ENCODE results near the gene CDS2.

Gene CDS2

DNA sequence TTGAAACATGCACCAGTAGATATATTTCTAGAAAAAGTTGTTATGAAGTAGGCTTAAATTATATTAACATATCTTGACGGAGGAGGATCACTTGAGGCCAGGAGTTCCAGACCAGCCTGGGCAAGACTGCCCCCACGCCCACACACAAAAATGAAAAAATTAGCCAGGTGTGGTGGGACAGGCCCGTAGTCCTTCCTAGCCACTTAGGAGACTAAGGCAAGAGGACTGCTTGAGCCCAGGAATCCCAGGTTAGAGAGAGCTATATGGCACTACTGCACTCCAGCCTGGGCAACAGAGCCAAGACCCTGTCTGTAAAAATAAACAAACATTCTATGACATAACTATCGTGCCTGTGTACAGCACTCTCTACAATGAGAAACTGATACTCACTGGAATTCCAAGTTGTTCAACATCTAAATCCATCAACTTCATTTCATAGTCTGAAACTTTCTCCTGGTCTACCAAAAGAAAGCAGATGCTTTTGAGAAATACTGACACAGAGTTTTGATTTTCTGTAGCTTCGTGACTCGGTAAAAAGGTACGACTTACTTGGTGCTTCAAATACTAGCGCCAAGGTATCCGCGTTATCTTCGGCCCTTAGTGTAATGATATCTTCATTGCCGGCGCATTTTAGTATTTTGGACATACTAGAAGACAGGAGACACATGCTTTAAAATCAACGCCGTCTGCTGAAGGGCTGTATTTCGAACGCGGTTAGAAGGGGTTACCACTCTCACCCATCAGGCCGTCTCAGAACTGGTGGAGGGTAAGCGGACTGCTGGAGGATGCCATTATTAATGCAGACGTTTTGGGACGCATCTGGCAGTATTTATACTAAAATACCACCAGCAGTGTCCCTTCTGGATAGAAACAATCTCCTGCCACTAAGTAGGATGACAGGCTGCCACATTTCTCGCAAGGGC, 8.3 kb upstream of the CDS2 start:
- no peak for DNase-seq (ENCODE audit: low read depth)

DNA sequence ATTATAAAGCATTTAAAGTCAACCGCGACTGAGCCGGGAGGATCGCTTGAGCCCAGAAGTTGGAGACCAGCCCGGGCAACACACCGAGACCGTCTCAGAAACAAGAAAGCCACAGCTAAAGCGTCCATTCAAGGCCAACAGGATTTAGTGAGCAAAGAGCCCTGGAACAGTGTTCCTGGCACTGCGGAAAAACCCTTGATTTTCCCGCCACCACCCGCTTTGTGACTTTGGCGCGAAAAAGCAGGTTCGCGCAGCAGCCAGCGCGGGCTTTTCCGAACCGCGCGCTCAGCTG, 7.7 kb upstream of the CDS2 start:
- no peak for DNase-seq (ENCODE audit: low read depth)
- H3K4me3 ChIP-seq (ENCODE audit: low read depth, low read length): peak overlapping the region; percentile 99

More for the DNA sequence above, 8.3 kb upstream of the CDS2 start:
- peak overlapping the region; percentile 99 for H3K4me3 ChIP-seq (ENCODE audit: low read depth, low read length)

DNA sequence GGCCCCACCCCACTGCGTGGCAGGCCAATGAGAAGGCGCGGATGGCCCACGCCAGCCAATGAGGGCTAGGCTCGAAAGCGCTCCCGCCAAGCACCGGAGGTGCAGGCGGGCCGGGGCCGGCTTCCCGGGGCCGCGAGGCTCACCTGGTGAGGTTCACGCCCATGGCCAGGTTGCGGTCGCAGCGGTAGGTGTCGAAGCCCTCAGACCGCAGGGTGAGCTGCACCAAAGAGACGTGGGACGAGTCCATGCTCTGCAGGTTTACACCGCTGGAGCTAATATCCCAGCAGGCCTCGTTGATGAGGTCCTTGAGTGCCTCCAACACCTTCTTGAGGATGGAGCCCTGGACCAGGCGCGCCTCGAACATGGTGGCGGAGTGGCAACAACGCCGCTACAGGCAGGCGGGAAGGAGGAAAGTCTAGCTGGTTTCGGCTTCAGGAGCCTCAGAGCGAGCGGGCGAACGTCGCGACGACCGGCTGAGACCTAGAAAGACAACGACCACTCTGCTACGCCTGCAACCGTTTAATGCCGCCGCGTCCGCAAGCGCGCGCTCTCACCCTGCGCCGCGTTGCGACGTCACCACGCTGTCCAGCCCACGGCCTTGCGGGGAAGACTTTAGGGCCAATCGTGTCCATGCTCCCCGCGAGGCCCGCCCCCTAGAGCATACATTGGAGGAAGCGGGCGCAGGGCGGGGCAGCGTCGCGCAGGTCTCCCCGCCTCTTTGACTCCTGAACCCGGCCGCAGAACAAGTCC, 7.2 kb upstream of the CDS2 start, which contains the start of gene PCNA:
TSS of gene PCNA (minus strand) at position 524 of the 750 bp plus-strand sequence. CDS start at position 364, 160 bp downstream.
- peak within 1 kb of the TSS; percentile 99 for H3K4me3 ChIP-seq (ENCODE audit: low read depth, low read length)
- DNase-seq (ENCODE audit: low read depth): peak; percentile 88

DNA sequence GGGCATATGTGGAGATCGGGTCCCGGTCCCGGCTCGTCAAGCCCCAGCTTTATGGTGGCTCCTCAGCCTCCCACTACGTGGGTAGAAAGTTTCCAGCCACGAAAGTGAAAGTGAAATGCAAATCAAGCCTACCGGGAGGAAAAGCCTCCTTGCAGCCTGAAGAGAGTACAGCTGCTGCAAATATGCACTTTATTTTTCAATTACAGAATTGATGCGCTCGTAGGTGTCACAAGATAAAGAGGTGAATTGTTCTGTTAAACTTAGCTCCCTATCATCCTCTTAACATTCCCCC, 6.7 kb upstream of the CDS2 start:
- no peak for DNase-seq (ENCODE audit: low read depth)
- H3K4me3 ChIP-seq (ENCODE audit: low read depth, low read length): peak overlapping the region; percentile 99

DNA sequence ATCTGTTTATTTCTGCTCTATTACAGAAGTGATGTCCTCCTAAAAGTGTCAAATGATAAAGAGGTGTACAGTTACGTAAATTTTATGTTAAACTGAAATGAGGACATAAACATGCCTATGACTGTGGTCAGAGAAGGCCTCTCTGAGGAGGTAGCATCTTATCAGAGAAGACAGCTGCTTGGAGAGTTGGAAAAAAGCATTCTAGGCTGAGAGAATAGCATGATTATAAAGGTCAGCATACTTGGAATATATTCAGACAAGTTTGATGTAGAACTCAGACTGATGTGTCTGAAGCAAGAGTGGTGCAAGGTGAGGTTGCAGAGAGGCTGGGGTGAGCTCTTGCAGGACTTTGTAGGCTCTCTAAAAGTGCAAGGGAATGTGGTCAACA, 3.9 kb upstream of the CDS2 start:
- no peak overlapping the region for H3K4me3 ChIP-seq (ENCODE audit: low read depth, low read length)
- DNase-seq (ENCODE audit: low read depth): no peak

DNA sequence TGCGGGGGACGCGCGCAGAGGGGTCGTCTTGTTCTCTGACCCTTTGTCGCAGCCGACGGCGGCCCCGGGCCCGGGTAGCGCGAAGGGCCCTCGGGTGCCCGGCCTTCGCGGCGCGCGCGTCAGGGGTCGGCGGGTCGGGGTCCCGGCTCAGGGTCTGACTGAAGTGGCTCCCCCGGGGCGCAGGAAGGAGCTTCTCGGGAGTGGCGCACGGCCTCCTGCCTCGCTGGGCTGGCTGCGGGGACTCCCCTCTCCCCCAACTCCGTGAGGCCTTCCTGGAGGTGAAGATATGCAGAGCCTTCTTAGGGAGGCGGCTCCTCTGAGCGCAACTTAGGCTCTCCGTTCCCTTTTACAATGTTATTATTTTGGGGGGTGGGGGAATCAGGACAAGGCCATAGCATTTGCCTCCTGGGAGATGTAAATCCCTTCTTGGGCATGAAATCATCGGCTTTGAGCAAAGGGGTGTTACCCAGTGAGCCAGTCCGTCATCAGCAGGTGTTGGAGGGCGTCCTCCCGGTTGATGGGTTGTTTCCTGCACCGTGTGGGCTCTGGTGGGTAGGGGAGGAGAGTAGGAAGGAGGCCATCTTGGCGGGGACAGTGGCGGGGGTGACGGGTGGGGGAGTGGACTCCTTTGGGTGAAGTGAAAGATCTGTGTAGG, 523 bp downstream of the CDS2 start:
- peak overlapping the region; percentile 77 for H3K4me3 ChIP-seq (ENCODE audit: low read depth, low read length)
- no peak for DNase-seq (ENCODE audit: low read depth)

DNA sequence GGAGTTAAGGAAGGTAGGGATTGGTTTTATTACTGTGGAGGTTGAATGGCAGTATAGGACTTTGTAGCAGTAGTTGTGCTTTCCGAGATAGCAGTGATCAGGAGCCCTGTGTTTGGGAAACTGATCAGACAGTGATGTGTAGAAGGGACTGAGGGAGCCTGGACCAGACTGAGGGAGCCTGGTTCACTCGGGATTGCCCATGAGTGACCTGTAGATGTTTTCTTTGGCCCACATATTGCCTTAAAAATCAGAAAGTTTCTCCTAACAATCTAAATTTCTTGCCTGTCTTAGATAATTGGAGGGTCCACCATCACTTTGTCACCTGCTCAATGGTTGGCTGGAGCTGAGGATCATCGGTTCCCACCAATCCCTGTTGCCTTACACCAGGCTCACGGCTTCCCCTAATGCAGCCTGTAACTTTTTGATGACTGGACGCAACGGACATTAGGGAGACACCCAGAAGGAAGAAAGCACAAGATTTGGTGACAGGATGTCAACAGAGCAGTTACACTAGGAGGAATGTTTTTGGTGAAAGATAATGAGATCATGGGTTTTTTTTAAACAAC, 1.1 kb downstream of the CDS2 start:
- H3K4me3 ChIP-seq (ENCODE audit: low read depth, low read length): peak overlapping the region; percentile 77
- DNase-seq (ENCODE audit: low read depth): no peak

DNA sequence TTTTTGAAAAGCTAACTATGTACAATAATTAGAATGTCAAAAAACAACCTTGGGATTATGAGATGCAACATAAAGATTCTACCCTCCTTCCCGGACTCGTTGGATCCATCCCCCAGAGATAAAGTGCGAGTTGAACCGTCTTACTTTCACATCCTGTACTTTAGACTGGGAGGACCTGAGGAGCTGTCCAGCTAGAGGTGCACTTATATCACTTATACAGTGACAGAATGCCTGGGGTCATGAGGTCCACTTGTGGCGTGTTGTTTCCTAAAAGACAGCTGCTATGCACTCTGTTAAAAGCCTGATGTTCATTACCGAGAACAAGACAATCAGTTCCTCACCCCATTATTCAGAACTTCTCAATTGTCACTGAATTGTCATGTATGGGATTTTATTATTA, 2.1 kb downstream of the CDS2 start:
- no peak for DNase-seq (ENCODE audit: low read depth)
- H3K4me3 ChIP-seq (ENCODE audit: low read depth, low read length): no peak overlapping the region

DNA sequence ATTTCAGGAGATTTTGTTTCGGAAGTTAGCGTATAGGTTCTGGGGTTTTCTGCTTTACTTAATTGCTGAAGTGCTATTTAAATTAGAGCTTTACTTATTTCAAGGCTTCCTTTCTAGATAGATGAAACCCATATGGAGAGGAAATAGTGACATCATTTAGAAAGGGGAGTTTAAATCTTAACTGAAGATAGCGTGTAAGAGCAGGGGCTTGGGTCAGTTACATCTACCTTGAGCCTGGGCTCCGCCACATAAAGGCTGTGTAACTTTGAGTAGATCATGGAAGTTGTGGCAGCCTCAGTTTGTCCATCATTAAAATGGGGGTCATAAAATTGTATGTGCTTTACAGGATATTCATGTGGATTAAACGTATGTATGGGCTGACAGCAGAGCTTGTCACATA, 4.7 kb downstream of the CDS2 start:
- no peak for DNase-seq (ENCODE audit: low read depth)
- H3K4me3 ChIP-seq (ENCODE audit: low read depth, low read length): no peak overlapping the region

DNA sequence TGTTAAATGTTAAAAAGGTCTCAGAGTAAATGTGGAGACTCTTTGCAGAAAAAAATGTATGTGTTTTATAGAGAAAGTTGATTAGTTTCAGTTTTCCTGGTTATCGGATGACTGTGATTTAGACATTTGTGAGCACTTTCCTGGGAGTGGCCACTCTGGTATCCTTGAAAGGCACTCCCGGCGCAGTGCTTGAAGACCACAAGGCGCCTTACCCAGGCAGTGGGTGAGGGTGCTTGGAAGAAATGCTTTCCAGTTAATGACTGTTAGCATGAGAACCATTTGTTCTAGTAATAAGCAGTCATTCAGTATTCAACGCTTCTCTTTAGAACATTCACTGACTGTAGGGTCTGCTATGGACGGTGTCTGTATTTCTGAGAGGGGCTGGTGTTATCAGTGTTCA, 7.2 kb downstream of the CDS2 start:
- no peak for DNase-seq (ENCODE audit: low read depth)

DNA sequence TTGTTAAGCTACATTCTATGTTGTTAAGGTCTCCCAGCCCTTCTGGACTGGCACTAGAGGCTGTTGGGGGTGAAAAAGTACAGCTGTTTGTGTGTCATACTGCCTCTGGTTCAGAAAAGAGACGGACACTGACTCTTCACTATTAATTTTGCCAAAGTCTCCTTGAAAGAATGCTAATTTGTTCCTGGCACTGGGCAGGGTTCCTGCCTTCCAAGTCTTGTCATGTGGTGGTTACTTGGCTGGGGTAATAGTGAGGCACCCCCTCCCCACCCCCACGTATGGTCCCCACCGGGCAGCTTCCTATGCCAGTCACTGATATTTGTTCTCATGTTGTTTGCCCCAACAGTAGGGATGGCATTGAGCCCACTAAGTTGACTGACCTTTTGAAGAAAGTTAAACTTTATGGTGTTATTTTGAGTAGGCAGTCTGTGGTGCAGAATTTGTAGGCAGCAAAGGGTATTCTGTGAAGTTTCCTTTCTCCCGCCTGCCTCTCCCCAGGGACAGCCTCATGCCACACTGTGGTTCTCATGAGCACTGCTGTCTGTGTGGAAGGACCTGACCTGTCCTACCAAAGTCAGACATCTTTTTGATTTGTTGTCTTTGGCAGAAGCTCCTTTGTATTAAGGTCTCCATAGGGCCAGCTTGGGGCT, 8.7 kb downstream of the CDS2 start:
- no peak for DNase-seq (ENCODE audit: low read depth)
- no peak overlapping the region for H3K4me3 ChIP-seq (ENCODE audit: low read depth, low read length)

More for the DNA sequence above, 7.2 kb downstream of the CDS2 start:
- H3K4me3 ChIP-seq (ENCODE audit: low read depth, low read length): no peak overlapping the region

DNA sequence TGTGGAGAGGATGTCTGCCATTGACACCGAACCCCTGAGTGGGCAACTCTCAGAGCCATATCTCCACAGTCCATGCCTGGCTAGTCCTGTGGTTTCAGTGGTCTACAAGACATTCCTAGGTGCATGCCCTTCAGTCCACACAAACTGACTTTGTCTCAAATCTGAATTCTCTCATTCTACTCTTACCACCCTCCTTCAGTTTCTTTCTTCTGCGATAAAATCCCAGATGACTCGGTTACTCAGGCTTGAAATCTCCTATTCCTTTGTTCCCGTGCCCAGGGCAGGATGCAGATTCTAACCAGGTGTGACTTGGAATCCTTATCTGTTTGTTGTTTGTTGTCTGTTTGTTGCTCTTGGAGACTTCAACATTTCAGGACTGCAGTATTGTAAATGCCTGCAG, 9.3 kb downstream of the CDS2 start:
- DNase-seq (ENCODE audit: low read depth): no peak

DNA sequence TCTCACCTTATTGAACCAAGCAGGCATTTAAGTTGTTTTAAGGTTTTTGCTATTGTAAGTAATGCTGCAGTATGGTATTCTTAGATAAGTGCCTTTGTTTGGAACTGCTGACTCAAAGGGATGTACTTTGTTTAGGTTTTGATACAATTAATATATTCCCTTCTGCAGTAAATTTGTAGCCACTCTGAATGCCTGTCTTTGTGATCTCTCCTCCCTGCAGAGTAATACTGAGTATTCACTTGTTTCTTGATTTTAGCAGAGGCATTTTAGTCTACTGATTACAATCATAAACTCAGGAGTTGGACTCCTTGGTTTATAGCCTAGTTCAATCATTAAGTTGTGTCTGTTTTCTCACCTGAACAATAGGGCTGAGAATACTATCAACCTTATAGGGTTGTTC, 13.4 kb downstream of the CDS2 start:
- H3K4me3 ChIP-seq (ENCODE audit: low read depth, low read length): no peak overlapping the region
- DNase-seq (ENCODE audit: low read depth): no peak

More for the DNA sequence above, 9.3 kb downstream of the CDS2 start:
- H3K4me3 ChIP-seq (ENCODE audit: low read depth, low read length): no peak overlapping the region

DNA sequence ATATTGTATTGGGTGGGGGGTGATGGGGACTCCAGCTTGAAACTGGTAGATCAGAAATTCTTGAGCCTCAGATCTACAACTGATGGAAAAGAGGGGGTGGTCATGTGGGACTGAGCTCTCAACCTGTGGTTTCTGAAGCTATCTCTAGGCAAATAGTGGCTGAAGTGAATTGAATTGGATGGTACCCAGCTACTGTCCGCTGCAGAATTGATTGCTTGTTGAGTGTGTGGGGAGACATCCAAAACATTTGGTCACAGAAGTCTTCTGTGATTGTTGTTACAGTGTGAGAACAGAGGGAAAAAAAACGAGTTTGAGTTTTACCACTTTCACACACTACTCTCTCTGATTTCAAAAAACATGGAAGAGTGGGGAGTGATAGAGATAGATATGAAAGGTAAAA, 14.8 kb downstream of the CDS2 start:
- no peak overlapping the region for H3K4me3 ChIP-seq (ENCODE audit: low read depth, low read length)

DNA sequence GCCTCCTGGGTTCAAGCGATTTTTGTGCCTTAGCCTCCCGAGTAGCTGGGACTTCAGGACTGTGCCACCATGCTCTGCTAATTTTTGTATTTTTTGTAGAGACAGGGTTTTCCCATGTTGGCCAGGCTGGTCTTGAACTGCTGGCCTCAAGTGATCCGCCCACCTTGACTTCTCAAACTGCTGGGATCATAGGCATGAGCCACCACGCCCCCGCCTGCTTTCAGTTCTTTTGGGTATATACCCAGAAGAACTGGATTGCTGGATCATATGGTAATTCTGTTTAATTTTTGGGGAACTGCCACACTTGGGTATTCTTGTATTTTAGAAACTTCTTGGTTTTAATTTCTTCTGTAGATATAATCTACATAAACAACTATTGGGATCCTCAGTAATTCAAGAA, 17.0 kb downstream of the CDS2 start:
- DNase-seq (ENCODE audit: low read depth): no peak
- no peak overlapping the region for H3K4me3 ChIP-seq (ENCODE audit: low read depth, low read length)

More for the DNA sequence above, 14.8 kb downstream of the CDS2 start:
- DNase-seq (ENCODE audit: low read depth): no peak

DNA sequence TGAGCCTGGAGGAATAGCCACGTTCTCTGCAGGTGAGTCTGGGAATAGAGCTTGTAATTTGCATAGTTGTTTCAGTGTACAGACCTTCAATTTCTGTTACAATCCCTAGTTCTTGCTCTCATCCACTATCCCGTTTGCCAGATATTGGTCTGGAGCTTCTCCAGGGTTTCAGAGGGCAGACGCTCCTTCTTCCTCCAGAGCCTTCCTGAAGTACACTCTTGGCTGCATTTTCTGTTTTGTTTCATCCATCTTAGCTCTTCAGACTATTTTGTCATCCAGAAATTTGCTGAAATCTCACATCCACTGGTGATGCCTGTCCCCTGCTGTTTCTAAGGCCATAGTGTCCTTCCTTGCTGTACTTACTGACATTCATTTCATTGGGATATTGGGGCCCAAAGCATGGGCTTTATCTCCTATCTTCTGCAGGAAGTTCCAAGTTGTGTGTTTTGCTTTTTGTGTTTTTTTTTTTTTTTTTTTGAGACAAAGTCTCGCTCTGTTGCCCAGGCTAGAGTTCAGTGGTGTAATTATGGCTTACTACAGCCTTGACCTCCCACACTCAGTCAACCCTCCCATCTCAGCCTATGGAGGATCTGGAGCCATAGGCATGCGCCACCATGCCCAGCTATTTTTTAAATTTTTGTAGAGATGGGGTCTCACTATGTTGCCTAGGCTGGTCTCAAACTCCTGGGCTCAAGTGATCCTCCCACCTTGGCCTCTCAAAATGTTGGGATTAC, 18.7 kb downstream of the CDS2 start:
- no peak for DNase-seq (ENCODE audit: low read depth)
- no peak overlapping the region for H3K4me3 ChIP-seq (ENCODE audit: low read depth, low read length)

DNA sequence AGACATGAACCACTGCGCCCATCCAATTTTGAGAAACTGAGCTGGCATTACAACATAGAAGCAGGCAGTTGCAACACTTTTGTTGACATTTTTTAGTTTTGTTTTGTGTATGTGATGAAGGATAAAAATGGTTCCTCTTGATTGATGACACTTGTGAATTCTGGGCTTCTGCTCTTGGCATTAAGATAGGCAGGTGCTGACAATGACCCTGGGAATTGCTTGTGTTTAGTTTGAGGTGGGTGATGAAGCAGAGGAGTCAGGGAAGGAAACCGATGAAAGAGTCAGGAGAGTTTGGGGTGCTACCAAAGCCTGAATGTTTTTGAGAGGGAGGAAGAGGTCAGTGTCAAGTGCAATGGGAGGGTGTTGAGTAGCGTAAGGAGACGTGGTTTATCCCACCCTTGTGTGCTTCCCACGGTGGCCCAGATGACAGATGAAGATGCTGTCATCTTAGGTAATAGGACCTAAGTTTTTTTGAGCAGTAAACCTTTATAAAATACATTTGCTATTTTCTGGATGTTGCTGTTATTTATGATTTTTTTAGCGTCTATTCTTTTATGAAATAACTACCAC, 19.4 kb downstream of the CDS2 start:
- DNase-seq (ENCODE audit: low read depth): no peak

DNA sequence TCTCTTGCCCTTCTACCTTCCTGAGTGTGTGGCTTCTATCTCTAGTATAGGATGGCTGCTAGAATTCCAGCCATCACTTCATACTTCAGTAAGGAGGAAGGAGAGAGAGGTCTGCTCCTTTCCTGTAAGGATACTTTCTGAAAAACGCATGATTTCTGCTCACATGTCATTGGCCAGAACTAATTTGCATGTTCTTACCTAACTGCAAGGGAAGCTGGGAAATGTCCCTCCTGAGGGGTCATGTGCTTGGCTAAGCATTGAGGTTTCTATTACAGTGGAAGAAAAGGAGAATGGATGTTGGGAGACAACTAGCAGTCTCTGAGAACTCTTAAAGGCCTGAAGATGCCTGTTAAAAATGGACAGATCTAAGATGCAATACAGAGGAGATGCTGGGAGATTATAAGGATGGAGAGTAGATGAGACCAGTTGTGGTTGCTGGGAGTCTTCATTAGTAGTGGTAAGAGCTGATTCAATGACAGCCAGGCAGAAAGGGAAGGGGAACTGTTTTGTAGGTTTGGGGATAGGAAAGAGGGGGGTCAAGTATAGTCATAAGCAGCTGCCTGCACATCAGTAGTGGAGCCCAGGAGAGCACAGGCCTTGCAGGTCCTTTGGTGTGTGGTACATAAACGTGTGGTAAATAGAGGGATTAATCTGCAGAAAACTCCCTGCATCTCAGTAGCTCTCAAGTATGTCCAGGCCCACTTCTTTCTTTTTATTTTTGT, 20.2 kb downstream of the CDS2 start:
- no peak for DNase-seq (ENCODE audit: low read depth)
- no peak overlapping the region for H3K4me3 ChIP-seq (ENCODE audit: low read depth, low read length)

More for the DNA sequence above, 19.4 kb downstream of the CDS2 start:
- H3K4me3 ChIP-seq (ENCODE audit: low read depth, low read length): no peak overlapping the region
